BLaER1 (cell line): ENCODE measurements around the gene RPS26.

Experiments used
- H3K27ac ChIP-seq: shearing (Covaris generic); formaldehyde crosslinking; 2 replicates; pipeline ENCODE4 v1.8.1; 2022
- H3K27me3 ChIP-seq: shearing (Covaris generic); formaldehyde crosslinking; 2 replicates; pipeline ENCODE4 v1.8.1; 2022
- H3K36me3 ChIP-seq: shearing (Covaris generic); formaldehyde crosslinking; 2 replicates; pipeline ENCODE4 v1.8.1; 2022
- H3K4me1 ChIP-seq: shearing (Covaris generic); formaldehyde crosslinking; 2 replicates; pipeline ENCODE4 v1.8.1; 2022
- H3K4me2 ChIP-seq: shearing (Covaris generic); formaldehyde crosslinking; 2 replicates; pipeline ENCODE4 v1.8.1; 2022
- H3K4me3 ChIP-seq: shearing (Covaris generic); formaldehyde crosslinking; 2 replicates; pipeline ENCODE4 v1.8.1; 2022
- H3K9ac ChIP-seq: shearing (Covaris generic); formaldehyde crosslinking; 2 replicates; pipeline ENCODE4 v1.8.1; 2022
- H3K9me3 ChIP-seq: shearing (Covaris generic); formaldehyde crosslinking; 2 replicates; pipeline ENCODE4 v1.8.1; 2022
- H4K20me1 ChIP-seq: shearing (Covaris generic); formaldehyde crosslinking; 2 replicates; pipeline ENCODE4 v1.8.1; 2022
- Cebpa-rat ChIP-seq: shearing (Covaris generic); IDR thresholded peaks from 2 replicates; pipeline ENCODE4 v1.8.1; 2022

RPS26 gene

GRCh38 chr12:56004211-56004610 lies 37.5 kb upstream of the RPS26 start:
- peaks cover 11% of the 10 kb centered on the region for H3K4me1 ChIP-seq
- H3K4me2 ChIP-seq, result no peak overlapping the region
- H3K36me3 ChIP-seq, result peaks cover 11% of the 10 kb centered on the region; the same call in 1 of the 2 replicates
- no peak overlapping the region for H3K27ac ChIP-seq
- no peak overlapping the region for H3K4me3 ChIP-seq
- TF ChIP-seq Cebpa-rat, result no peak
- H4K20me1 ChIP-seq, result no peaks in the 10 kb centered on the region
- H3K9ac ChIP-seq, result no peak overlapping the region
- no peaks in the 10 kb centered on the region for H3K27me3 ChIP-seq
- no peaks in the 10 kb centered on the region for H3K9me3 ChIP-seq

DNA sequence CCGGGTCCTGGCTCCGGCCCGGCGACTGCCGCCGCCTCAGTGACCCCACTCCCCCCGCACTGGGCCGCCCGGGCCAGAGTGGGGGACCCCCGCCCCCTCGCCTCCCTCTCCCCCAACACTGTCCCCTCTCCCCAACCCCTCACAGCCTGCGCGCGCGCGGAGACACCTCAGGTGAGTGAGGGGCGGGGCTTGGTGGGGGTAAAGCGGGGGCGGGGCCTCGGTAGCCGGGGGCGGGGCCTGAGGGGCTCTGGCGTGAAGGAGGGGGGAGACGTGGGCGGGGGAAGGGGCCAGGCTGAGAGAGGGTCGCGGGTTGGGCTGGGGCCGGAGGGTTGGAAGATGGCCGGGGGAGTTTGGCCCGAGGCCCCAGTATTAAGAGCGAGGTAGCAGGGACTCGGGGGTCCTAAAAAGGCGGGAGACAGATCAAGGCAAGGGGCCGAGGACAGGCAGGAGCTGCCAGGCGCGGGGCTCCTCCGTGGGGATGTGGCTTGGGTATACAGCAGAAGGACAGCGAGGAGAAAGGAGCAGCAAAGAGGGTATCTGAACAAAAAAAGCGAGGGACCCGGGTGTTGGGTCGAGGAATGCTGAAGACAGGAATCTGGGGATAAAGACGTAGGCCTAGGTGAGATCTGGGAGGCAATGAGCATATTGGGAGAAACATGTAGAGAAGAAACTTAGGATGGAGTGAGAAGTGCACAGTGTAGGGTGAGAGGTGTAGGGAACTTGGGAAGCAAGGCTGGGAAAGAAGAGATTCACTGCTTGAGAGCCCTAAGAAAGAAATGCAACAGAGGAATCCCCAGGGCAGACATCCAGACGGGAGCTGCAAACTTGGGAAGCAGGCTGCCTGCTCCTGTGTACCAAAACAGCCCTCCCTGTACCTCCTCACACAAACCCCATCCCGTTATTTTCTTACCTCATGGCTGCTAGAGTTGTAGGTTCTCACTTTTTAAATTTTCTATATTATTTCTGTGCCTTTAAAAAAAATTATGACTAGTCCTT lies 33.9 kb upstream of the RPS26 start:
- Histone ChIP-seq H3K27me3 (no peaks in the 10 kb centered on the region), H3K4me2 (peak overlapping the region; percentile 86), H3K4me1 (peaks cover 11% of the 10 kb centered on the region), H3K9me3 (no peaks in the 10 kb centered on the region), H3K9ac (peak overlapping the region; percentile 75), H4K20me1 (no peaks in the 10 kb centered on the region), H3K4me3 (peak overlapping the region; percentile 70), H3K27ac (peak overlapping the region; percentile 65; the same call in 1 of the 2 replicates), H3K36me3 (peaks cover 11% of the 10 kb centered on the region; the same call in 1 of the 2 replicates)
- no peak for TF ChIP-seq Cebpa-rat

DNA sequence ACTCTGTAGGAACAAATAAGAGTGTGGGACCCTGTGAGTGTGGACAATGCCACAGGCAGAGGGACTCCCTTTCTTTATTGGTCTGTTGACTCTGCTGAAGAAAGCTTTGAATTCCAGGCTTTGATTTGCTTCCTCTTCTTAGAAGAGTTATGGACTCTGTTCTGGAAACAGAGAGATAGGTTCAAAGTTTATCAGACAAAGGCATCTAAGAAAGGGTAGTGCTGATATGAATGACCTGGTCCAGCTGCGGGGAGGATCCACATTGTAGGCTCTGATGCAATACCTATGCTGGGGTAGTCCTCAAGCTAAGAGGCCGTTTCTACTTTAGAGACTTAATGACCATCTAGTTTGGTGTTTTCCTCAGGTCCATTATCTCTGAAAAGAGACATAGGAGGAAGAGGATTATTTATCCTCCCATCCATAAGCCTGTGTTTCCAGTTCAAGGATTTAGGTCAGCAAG lies 31.6 kb upstream of the RPS26 start:
- H3K36me3 ChIP-seq, result no peaks in the 10 kb centered on the region
- H3K4me1 ChIP-seq, result peaks cover 11% of the 10 kb centered on the region
- no peak overlapping the region for H3K27ac ChIP-seq
- H4K20me1 ChIP-seq, result no peaks in the 10 kb centered on the region
- no peak overlapping the region for H3K9ac ChIP-seq
- TF ChIP-seq Cebpa-rat, result no peak
- H3K27me3 ChIP-seq, result no peaks in the 10 kb centered on the region
- no peak overlapping the region for H3K4me2 ChIP-seq
- no peak overlapping the region for H3K4me3 ChIP-seq
- no peaks in the 10 kb centered on the region for H3K9me3 ChIP-seq

DNA sequence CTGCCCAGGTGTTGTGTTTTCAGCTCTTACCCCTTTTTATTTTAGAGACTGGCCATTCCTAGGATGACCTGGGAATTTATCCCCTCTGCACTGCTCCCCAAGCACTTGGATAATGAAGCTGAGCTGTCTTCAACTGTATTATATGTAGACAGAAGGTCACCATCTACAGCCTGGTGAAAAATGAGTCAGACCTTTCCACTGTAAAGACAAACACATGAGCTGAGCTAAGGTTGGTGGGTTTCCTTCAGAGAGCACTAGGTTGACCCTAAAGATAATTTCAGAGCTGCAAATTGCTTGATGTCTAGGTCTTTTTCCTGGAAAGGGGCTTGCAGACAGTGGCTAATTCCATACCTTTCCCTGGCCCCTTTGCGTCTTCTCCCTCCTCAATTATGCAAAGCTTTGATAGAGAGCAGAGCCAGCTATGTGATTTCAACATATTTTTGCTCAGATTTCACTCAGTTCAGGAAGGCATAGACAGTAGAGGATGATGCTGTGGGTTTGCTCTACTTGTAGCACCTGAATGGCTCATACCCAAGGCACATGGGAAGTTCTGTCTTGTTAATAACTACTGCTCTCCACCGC lies 30.1 kb upstream of the RPS26 start:
- no peaks in the 10 kb centered on the region for H3K9me3 ChIP-seq
- H3K4me2 ChIP-seq, result no peak overlapping the region
- no peak overlapping the region for H3K27ac ChIP-seq
- H3K4me3 ChIP-seq, result no peak overlapping the region
- peaks cover 11% of the 10 kb centered on the region for H3K4me1 ChIP-seq
- no peak for TF ChIP-seq Cebpa-rat
- H3K27me3 ChIP-seq, result no peaks in the 10 kb centered on the region
- H3K36me3 ChIP-seq, result no peaks in the 10 kb centered on the region
- no peaks in the 10 kb centered on the region for H4K20me1 ChIP-seq
- no peak overlapping the region for H3K9ac ChIP-seq

DNA sequence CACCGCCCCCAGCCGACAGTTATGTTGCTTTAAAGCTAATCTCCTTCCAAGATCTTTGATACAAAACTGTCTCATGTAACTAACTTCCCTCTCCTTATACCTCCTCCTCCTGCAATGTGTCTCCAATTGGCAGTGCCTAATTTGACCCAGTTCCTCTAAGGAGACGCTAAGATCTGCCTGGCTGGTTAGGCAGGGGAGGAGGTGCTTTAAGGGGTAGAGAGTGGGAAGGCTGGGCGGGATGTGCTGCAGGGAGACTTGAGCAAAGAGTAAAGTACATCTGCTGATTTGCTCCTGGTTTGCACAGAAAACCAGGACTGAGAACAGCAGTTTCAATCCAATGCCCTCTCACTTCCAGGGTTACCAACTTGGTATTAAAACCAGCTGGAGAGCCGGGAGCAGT lies 28.2 kb upstream of the RPS26 start:
- H4K20me1 ChIP-seq, result no peaks in the 10 kb centered on the region
- no peak overlapping the region for H3K4me3 ChIP-seq
- H3K4me2 ChIP-seq, result no peak overlapping the region
- H3K36me3 ChIP-seq, result no peaks in the 10 kb centered on the region
- no peaks in the 10 kb centered on the region for H3K4me1 ChIP-seq
- H3K9ac ChIP-seq, result no peak overlapping the region
- H3K27me3 ChIP-seq, result no peaks in the 10 kb centered on the region
- TF ChIP-seq Cebpa-rat, result no peak
- H3K27ac ChIP-seq, result no peak overlapping the region
- H3K9me3 ChIP-seq, result no peaks in the 10 kb centered on the region

DNA sequence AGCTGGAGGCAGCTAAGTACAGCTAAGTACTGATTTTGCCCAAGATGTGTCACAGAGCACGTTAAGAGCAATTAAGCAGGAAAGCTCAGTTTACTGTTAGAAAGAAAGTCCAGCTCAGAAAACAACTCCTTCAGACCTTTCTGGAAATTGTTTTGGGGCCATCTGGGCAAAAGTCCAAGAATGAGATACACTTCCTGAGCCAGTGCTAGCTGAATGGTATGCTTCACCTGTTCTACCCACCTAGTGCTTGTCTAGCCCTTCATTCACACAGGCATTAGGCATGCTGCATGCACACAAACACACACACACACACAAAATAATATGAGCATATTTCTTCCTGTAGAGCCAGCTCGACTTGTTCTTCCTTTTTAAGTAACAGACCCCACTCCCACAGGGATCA lies 27.5 kb upstream of the RPS26 start:
- Histone ChIP-seq H3K36me3 (no peaks in the 10 kb centered on the region), H3K27me3 (no peaks in the 10 kb centered on the region), H3K27ac (no peak overlapping the region), H3K4me3 (no peak overlapping the region), H4K20me1 (no peaks in the 10 kb centered on the region), H3K9ac (no peak overlapping the region), H3K4me1 (no peaks in the 10 kb centered on the region), H3K4me2 (no peak overlapping the region), H3K9me3 (no peaks in the 10 kb centered on the region)
- no peak for TF ChIP-seq Cebpa-rat

DNA sequence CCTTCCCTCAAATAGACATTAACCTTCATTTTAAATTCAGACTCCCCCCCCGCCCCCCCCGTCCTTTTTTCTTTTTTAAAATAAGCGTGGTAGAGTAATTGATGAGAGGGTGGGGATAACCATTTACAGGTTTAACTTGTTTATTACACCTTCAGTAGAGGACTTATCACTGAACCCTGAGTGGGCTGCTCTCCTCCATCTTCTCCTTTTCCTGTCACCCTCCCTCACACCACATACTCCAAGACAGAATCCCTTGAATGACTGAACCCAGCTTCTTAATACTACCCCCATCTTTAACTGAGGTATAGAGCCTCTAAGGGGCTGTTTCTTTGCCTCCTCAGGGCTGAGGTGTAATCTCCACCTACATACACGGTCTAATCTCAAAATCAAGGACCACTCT lies 24.5 kb upstream of the RPS26 start:
- Histone ChIP-seq H3K36me3 (no peaks in the 10 kb centered on the region), H3K4me3 (no peak overlapping the region), H3K27ac (no peak overlapping the region), H3K4me2 (no peak overlapping the region), H3K27me3 (no peaks in the 10 kb centered on the region), H3K4me1 (peaks cover 18% of the 10 kb centered on the region), H3K9me3 (no peaks in the 10 kb centered on the region), H3K9ac (no peak overlapping the region), H4K20me1 (no peaks in the 10 kb centered on the region)
- no peak for TF ChIP-seq Cebpa-rat

GRCh38 chr12:56018356-56018755 lies 23.4 kb upstream of the RPS26 start:
- no peaks in the 10 kb centered on the region for H4K20me1 ChIP-seq
- no peak overlapping the region for H3K27ac ChIP-seq
- TF ChIP-seq Cebpa-rat, result no peak
- H3K27me3 ChIP-seq, result no peaks in the 10 kb centered on the region
- H3K4me3 ChIP-seq, result no peak overlapping the region
- H3K9ac ChIP-seq, result no peak overlapping the region
- H3K4me2 ChIP-seq, result no peak overlapping the region
- H3K36me3 ChIP-seq, result no peaks in the 10 kb centered on the region
- no peaks in the 10 kb centered on the region for H3K9me3 ChIP-seq
- H3K4me1 ChIP-seq, result peaks cover 30% of the 10 kb centered on the region

GRCh38 chr12:56020423-56021184 lies 21.1 kb upstream of the RPS26 start, which contains the start of gene IKZF4:
IKZF4 (plus strand) TSS chr12:56021043; CDS start chr12:56021494, 451 bp downstream.
- peaks cover 12% of the 10 kb centered on the region for H3K36me3 ChIP-seq
- TF ChIP-seq Cebpa-rat, result no peak
- no peaks in the 10 kb centered on the region for H3K27me3 ChIP-seq
- H3K4me2 ChIP-seq, result peak within 1 kb of the TSS; percentile 90
- no peaks in the 10 kb centered on the region for H3K9me3 ChIP-seq
- peaks cover 40% of the 10 kb centered on the region for H3K4me1 ChIP-seq
- peak within 1 kb of the TSS; percentile 69 for H3K4me3 ChIP-seq
- peak within 1 kb of the TSS; percentile 81 for H3K9ac ChIP-seq
- peak within 1 kb of the TSS; percentile 81 for H3K27ac ChIP-seq
- H4K20me1 ChIP-seq, result no peaks in the 10 kb centered on the region
